Lung (tissue), 12 donors: Measurements from ENCODE around the gene SDF2L1. TPM values are rescaled to one million over a fixed set of nuclear protein-coding genes. Genes with fewer than 3 reads are reported as not detected.

Source experiments
- ATAC-seq: fragments of 200-7000 bp; cut with Tn5 transposase; one replicate; pipeline ENCODE4 v1.9.1; 2020; ENCODE audit warnings: moderate number of reproducible peaks; ENCODE audit not compliant: insufficient read depth, low FRiP score
- DNase-seq, 3 donors: peaks; one replicate each; pipeline ENCODE4 v3.0.0-alpha.2; 2013 to 2017
- H3K27ac ChIP-seq, 2 donors: one replicate each; pipeline ENCODE4 v1.5.1; 2013; ENCODE audit warnings: mild to moderate bottlenecking in 2 of 2, moderate library complexity in 2 of 2, control low read depth in 1 of 2, inconsistent platforms in 1 of 2, low read depth in 1 of 2, low read length in 1 of 2
- H3K27me3 ChIP-seq, 3 donors: one replicate each; pipeline ENCODE4 v1.5.1; 2013; ENCODE audit warnings: low read length in 2 of 3; ENCODE audit not compliant: control insufficient read depth in 3 of 3, insufficient read depth in 3 of 3
- H3K36me3 ChIP-seq, 4 donors: one replicate each; pipeline ENCODE4 v1.5.1; 2013; ENCODE audit warnings: low read length in 4 of 4, mild to moderate bottlenecking in 1 of 4, moderate library complexity in 1 of 4; ENCODE audit not compliant: control insufficient read depth in 4 of 4, insufficient read depth in 4 of 4
- H3K4me1 ChIP-seq, 5 donors: one replicate each; pipeline ENCODE4 v1.5.1; 2013; ENCODE audit warnings: low read length in 5 of 5, mild to moderate bottlenecking in 2 of 5, moderate library complexity in 1 of 5; ENCODE audit not compliant: control insufficient read depth in 5 of 5, insufficient read depth in 5 of 5
- H3K4me3 ChIP-seq: one replicate; pipeline ENCODE4 v1.5.1; 2013; ENCODE audit warnings: mild to moderate bottlenecking, control low read depth, moderate library complexity
- H3K9ac ChIP-seq, 2 donors: one replicate each; pipeline ENCODE4 v1.5.1; 2013; ENCODE audit warnings: low read length in 2 of 2, control low read depth in 1 of 2; ENCODE audit not compliant: insufficient read depth in 1 of 2
- H3K9me3 ChIP-seq, 4 donors: one replicate each; pipeline ENCODE4 v1.5.1; 2013; ENCODE audit warnings: low read length in 3 of 4, mild to moderate bottlenecking in 1 of 4, moderate library complexity in 1 of 4; ENCODE audit not compliant: control insufficient read depth in 4 of 4, insufficient read depth in 3 of 4
- WGBS, 2 donors: extraction: QIAGEN DNeasy Blood & Tissue Kit; methylation state at CpG; one replicate each; pipeline ENCODE4 v1.1.7; 2013; 5-methylcytosine and 5-hydroxymethylcytosine counted together
- polyA plus RNA-seq, 2 donors: library from polyadenylated mRNA; stranded (reverse); fragments of 200-250 nt; gene quantifications; one replicate each; pipeline ENCODE4 v1.2.1, GENCODE V29; 2013
- total RNA-seq, 2 donors: library from RNA; depleted of rRNA in 1 of 2; stranded (reverse); fragments of >200 nt in 1 of 2; gene quantifications; one replicate each; pipeline ENCODE4 v1.2.1, GENCODE V29; 2014 to 2021
- TF ChIP-seq, protein P1 (sequence below): IDR thresholded peaks from 2 replicates; pipeline ENCODE4 v1.5.1; 2012; ENCODE audit warnings: mild to moderate bottlenecking; ENCODE audit errors: control extremely low read depth, extremely low read depth
- donor health status: control.
- donor health status: control.
- donor health status: Bipolar disorder and iron deficiency.
- donor health status: healthy.
- donor health status: DM: yes; HTN: yes; CAD: no.

Gene SDF2L1
- total and polyA plus RNA-seq, 4 donors = 7.3 to 200 (median 78.1) TPM

- no peaks in the 10 kb centered on the region for H3K9me3 ChIP-seq
- H3K27me3 ChIP-seq = no peaks in the 10 kb centered on the region
- DNase-seq (peak; percentile 89 to 94 (median 93)), ATAC-seq (peak; percentile 97)
- peaks cover 0 to 8% (median 6%) of the 10 kb centered on the region in 5 donors for H3K4me1 ChIP-seq
- peak within 1 kb of the TSS in 1 of 2 donors; percentile 25 for H3K9ac ChIP-seq
- peak within 1 kb of the TSS; percentile 42 to 93 for H3K27ac ChIP-seq
- H3K4me3 ChIP-seq = peak within 1 kb of the TSS; percentile 93
- peaks cover 0 to 7% (median 0%) of the 10 kb centered on the region in 4 donors for H3K36me3 ChIP-seq
- TF ChIP-seq, protein P1, sequence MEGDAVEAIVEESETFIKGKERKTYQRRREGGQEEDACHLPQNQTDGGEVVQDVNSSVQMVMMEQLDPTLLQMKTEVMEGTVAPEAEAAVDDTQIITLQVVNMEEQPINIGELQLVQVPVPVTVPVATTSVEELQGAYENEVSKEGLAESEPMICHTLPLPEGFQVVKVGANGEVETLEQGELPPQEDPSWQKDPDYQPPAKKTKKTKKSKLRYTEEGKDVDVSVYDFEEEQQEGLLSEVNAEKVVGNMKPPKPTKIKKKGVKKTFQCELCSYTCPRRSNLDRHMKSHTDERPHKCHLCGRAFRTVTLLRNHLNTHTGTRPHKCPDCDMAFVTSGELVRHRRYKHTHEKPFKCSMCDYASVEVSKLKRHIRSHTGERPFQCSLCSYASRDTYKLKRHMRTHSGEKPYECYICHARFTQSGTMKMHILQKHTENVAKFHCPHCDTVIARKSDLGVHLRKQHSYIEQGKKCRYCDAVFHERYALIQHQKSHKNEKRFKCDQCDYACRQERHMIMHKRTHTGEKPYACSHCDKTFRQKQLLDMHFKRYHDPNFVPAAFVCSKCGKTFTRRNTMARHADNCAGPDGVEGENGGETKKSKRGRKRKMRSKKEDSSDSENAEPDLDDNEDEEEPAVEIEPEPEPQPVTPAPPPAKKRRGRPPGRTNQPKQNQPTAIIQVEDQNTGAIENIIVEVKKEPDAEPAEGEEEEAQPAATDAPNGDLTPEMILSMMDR = peak; percentile 44
- WGBS, 2 donors = 1% methylated on average over 79 to 93 of the region's 93 CpGs
Observed at GRCh38 chr22:21629255-21630149, 12.6 kb upstream of the SDF2L1 start, which contains the start of gene YDJC. YDJC (minus strand) TSS chr22:21630022; CDS start chr22:21630014, 8 bp downstream.

- Histone ChIP-seq H3K27ac (no peak overlapping the region), H3K4me3 (no peak overlapping the region), H3K36me3 (peaks cover 0 to 3% (median 0%) of the 10 kb centered on the region in 4 donors), H3K9me3 (no peaks in the 10 kb centered on the region), H3K4me1 (peaks cover 0 to 8% (median 4%) of the 10 kb centered on the region in 5 donors), H3K9ac (no peak overlapping the region), H3K27me3 (no peaks in the 10 kb centered on the region)
- DNase-seq (no peak), ATAC-seq (no peak)
- TF ChIP-seq, protein P1 = no peak
- WGBS, 2 donors = 89 to 95% methylated on average over 4 of the region's 4 CpGs
Observed at GRCh38 chr22:21631025-21631424, 11.1 kb upstream of the SDF2L1 start.

GRCh38 chr22:21632237-21632895, 9.7 kb upstream of the SDF2L1 start, which contains the start of gene CCDC116:
CCDC116 (plus strand) TSS chr22:21632760; CDS start chr22:21633182, 422 bp downstream.
- H3K9ac ChIP-seq = no peak within 1 kb of the TSS
- ATAC-seq = no peak
- no peak within 1 kb of the TSS for H3K4me3 ChIP-seq
- H3K9me3 ChIP-seq = no peaks in the 10 kb centered on the region
- 38 to 80% methylated on average over 27 of the region's 27 CpGs for WGBS, 2 donors
- H3K27me3 ChIP-seq = no peaks in the 10 kb centered on the region
- H3K36me3 ChIP-seq = no peaks in the 10 kb centered on the region
- DNase-seq = no peak
- TF ChIP-seq, protein P1 = no peak
- H3K27ac ChIP-seq = no peak within 1 kb of the TSS
- peaks cover 0 to 8% (median 4%) of the 10 kb centered on the region in 5 donors for H3K4me1 ChIP-seq
